Activated CD4-positive, alpha-beta T cell treated with anti-CD3 and anti-CD28 coated beads, Interleukin-2, Interleukin-4, amounts not matched to agents 100 ng/mL and 50 ng/mL, durations not matched to agents 16 hours and 8 hours (primary cell): ENCODE measurements around the gene IKZF1.

Experiments used
- DNase-seq: peaks from one replicate; pipeline ENCODE4 v3.0.0-alpha.2; 2020; ENCODE audit warnings: low spot score

The IKZF1 gene

DNA sequence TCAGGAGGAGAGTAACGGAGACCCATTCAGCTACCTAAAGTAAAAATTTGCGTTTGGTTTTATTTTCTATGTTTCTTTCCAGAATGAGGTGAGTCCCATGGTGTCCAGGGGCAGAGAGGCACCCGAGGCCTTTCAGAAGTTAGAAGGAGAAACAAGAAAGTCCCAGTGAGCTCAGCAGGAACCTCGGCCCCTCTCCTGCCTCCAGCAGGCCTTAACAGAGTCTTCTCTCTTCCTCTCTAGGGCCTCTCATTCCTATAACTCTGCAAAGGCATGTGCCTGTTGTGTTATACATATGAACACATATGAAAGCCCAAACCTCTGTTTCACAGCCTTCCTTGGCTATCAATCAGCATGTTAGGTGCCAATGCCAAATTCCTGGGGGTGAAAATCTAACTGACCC, 20.8 kb upstream of the IKZF1 start:
- no peak for DNase-seq

- no peak for DNase-seq
Observed at GRCh38 chr7:50284296-50284695, 20.2 kb upstream of the IKZF1 start.

GRCh38 chr7:50285269-50285668, 19.2 kb upstream of the IKZF1 start:
- no peak for DNase-seq

DNA sequence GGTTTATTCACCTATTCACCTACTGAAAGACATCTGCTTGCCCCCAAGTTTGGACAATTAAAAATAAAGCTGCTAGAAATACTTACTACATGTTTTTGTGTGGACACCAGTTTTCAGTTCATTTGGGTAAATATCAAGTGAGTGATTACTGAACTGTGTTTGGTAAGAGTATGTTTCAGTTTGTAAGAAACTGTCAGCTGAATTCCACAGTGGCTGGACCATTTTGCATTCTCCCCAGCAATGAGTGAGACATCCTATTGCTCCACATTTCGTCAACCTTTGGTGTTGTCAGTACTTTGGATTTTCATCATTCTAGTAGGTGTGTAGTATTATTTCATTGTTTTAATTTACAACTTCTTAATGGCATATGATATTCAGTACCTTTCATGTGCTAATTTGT, 17.4 kb upstream of the IKZF1 start:
- no peak for DNase-seq

GRCh38 chr7:50292165-50292757, 12.3 kb upstream of the IKZF1 start:
- peak; percentile 22 for DNase-seq

DNA sequence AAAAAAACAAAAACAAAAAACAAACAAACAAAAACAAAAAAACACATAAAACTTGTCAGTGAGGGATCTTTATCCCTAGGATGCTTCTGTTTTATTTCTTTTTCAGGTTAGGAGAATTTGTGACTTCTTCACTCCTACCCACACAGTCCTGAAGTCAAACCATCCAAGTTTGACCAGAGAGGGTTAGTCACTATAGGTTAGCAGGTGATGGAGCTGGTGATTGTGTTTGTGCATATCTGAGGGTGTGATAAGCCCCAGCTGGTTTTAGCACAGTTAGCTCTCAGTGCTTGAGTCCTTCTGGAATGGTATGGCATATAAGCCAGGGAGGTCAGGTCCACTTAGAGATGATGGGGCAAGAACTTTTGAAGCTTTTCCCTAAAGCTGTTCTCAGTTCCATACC, 11.8 kb upstream of the IKZF1 start:
- DNase-seq, result no peak

DNA sequence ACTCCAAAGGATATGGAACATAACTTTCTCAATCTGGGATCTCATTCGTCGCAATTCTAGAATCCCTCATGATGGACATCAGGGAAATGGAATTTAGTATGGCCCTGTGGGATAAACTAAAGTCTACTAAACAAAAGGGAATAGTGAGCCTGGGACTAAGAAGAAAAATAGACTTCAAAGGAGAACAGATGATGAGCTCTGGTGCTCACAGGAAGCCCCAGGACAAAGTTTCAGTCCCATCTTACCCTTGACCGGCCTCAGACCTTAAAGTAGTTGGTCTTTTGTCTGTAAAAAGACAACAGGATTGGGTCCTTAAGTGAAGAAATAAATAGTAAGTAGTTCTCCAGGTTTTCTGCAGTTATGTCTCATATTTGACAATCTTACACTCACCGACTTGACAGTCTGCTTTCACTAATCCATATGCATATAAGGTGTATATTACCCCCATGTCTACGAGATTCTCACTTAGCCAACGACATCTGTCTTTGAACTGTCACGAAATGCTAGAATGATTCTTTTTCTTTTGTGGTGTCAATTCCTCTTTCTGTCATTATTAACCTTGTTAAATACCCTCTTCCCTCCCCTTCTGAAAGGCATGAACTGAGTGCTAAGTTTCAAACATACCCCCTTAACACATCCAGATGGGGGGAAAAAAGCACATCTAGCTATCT, 10.9 kb upstream of the IKZF1 start:
- DNase-seq, result no peak

DNA sequence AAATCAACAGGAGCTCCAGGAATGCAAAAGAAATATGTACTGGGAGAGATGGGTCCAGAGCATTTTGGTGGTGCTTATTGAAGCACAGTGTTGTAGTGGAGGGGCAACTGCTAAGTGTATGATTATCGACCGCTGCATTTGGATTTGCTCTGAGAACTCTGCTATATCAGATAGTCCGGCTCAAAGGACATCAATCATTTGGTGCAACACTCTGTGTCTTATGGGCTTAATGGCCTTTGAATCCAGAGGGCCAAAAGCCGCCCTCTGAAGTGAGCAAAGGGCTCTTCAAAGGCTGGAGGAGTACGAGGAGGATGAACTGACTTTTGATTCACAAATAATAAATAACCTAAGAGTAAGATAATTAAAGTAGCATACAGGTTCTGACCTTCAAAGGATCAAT, 9.4 kb upstream of the IKZF1 start:
- no peak for DNase-seq

DNA sequence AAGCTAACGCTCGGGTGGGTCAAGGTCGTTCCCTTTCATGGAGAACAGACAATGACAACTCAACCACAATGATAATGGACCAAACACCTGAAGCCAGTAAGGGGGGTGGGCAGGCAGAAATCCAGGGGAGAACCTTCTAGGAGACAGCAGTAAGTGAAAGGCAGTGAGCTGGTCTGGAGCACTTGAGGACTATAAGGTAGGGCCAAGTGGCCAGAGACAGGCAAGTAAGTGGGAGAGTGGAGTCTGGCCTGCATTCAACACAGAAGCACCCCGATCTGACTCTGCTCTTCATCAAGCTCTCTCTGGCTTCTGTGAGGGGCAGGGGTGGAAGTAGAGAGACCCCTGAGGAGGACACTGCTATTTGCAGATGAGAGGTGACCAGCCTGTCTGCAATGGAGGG, 7.7 kb upstream of the IKZF1 start:
- DNase-seq, result no peak

GRCh38 chr7:50298811-50299562, 5.5 kb upstream of the IKZF1 start:
- DNase-seq, result no peak

DNA sequence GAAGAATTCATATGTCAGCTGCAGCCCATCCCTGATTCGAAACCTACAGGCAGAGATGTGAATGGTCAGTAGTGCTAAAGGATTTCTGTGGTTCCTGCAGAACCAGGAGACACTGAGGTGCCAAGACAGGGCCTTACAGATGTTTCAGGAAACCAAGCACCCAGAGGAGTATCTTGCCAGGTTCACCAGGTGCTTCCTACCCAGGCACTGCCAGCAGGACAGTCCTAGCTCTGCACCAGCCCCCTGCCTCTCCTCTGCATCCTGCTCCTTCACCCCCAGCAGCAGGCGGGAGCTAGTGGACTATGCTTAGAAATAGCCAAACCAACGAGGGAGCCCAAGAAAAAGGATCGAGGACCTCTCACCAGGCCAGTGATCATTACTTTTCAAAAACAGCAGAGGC, 4.2 kb upstream of the IKZF1 start:
- DNase-seq, result no peak

- no peak for DNase-seq
Observed at GRCh38 chr7:50302486-50303334, 1.8 kb upstream of the IKZF1 start.

DNA sequence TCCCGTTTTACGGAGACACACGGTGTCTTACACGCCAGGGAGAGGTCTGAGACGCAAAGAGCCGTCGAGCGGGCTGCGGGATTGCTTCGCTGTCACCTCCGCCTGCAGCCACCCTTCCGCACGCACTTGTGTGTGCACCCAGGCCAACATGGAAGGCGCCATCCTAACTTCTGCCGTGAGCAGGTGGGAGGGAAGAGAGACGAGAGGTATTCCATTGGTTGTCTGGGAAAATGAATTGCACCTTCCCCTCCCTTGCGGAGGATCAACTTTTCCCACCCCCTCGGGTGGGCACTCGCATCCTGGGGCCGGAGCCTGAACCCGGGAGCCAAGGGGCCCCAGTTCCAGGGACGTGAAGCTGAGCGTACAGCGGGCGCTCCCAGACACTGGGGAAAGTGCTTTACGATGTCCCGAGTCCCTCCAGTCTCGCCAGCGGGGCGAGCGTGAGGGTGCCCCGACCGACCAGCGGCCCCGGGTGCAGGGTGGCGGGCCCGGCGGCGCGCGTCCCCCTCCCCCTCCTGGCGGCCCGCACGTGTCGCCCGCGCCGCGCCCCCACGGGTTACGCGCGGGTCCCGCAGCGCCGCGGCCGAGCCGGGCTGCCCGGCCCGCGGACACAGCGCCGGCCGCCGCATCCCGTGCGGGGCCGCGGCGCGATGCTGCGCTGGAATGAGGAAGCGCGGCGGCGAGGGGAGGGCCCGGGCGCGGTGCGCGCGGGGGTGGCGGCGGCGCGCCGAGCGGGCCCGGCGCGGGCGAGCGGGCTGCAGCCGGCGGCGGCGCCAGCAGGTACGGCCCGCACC, 984 bp upstream of the IKZF1 start:
- no peak for DNase-seq

- DNase-seq, result peak; percentile 78
Observed at GRCh38 chr7:50304911-50305582, 531 bp downstream of the IKZF1 start.

- no peak for DNase-seq
Observed at GRCh38 chr7:50305583-50306493, 1.3 kb downstream of the IKZF1 start.

GRCh38 chr7:50306494-50307367, 2.2 kb downstream of the IKZF1 start:
- DNase-seq, result no peak

- peak; percentile 32 for DNase-seq
Observed at GRCh38 chr7:50307368-50308032, 3.0 kb downstream of the IKZF1 start.

DNA sequence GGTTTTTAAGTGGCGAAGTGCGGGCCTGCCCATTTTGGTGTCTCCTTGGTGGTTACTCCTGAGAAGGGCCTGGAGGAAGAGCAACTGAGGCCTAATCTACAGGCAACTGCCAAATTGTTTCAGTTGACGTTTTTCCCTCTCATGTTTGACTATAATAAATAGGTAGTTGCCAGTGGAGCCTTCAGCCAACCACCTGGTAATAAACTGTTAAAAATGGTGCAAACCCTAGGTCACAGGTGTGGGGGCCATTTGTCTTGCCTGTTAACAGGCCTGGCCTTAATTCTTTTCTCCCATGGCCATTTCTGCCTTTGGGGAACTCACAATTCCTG, 3.7 kb downstream of the IKZF1 start:
- no peak for DNase-seq
